ENCODE data around the gene RBP3.

- TF ChIP-seq, protein P1, sequence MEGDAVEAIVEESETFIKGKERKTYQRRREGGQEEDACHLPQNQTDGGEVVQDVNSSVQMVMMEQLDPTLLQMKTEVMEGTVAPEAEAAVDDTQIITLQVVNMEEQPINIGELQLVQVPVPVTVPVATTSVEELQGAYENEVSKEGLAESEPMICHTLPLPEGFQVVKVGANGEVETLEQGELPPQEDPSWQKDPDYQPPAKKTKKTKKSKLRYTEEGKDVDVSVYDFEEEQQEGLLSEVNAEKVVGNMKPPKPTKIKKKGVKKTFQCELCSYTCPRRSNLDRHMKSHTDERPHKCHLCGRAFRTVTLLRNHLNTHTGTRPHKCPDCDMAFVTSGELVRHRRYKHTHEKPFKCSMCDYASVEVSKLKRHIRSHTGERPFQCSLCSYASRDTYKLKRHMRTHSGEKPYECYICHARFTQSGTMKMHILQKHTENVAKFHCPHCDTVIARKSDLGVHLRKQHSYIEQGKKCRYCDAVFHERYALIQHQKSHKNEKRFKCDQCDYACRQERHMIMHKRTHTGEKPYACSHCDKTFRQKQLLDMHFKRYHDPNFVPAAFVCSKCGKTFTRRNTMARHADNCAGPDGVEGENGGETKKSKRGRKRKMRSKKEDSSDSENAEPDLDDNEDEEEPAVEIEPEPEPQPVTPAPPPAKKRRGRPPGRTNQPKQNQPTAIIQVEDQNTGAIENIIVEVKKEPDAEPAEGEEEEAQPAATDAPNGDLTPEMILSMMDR (conservative IDR thresholded peaks at IDR 0.05 in 1 of 2, IDR thresholded peaks at IDR 0.05 in 1 of 2; ENCODE audit: low read depth in 1 of 2, low read length in 2 of 2), result no peak
- no peak for TF ChIP-seq EZH2 (IDR thresholded peaks at IDR 0.05; ENCODE audit: low read length, missing control alignments)
Observed at GRCh38 chr10:47406870-47407691, 58.9 kb downstream of the RBP3 start.

Measured in fibroblast of lung (primary cell).